GM18505 (cell line): ENCODE data around the gene GARIN6.
"Not testable (repeated sequence)": the region's sequence is repeated elsewhere in the genome, so short reads cannot be mapped to it uniquely, and the experiment has no call there.

Experiments
- ATAC-seq: cut with Tn5 transposase; IDR thresholded peaks from one replicate; pipeline ENCODE4 v1.9.1; 2021; ENCODE audit not compliant: unreplicated experiment
- POLR2A ChIP-seq: IDR thresholded peaks from 4 replicates; pipeline ENCODE4 v1.6.1; 2011; ENCODE audit warnings: borderline replicate concordance; ENCODE audit not compliant: insufficient read depth, insufficient read length; ENCODE audit errors: extremely low read depth

Gene GARIN6

GRCh38 chr12:99647453-99647852 lies at the start of gene GARIN6:
Gene GARIN6 (plus strand): TSS chr12:99647753. CDS start chr12:99648175, 422 bp downstream.
- no peak for ATAC-seq
- no peak for TF ChIP-seq POLR2A

DNA sequence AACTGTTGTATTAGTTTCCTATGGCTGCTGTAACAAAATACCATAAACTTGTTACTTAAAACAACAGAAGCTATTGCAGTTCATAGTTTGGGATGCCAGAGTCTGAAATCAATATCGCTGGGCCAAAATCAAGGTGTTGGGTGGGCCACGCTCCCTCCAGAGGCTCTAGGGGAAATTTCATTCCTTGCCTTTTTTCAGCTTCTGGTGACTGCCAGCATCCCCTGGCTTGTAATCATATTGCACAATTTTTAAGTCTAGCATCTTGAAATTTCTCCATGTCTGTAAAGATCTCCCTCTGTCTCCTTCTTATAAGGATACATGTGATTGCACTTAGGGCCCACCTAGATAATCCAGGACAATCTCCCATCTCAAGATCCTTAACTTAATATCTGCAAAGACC lies 48.8 kb upstream of the GARIN6 start:
- no peak for ATAC-seq
- TF ChIP-seq POLR2A = no peak

DNA sequence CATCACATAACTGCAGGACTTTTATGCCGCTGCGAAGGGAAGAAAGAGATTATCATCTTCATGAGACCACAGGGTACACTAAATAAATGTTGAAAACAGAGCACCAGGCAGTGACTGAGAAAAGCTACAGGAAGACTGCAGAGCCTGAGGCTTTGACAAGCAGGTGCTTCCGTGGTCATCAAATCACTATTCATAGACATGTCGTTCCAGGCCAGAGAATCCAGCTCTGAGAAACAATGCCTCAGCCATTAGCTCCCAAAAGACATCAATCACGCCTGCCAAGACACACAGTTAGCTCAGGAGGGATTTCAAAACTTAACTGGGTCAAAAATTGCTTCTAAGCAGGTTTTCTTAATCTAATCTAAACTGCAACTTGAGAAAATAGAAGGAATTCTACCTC lies 47.2 kb upstream of the GARIN6 start:
- TF ChIP-seq POLR2A = no peak
- peak; percentile 93 for ATAC-seq

- TF ChIP-seq POLR2A = no peak
Observed at GRCh38 chr12:99609455-99610181, 37.9 kb upstream of the GARIN6 start.

GRCh38 chr12:99611117-99611516 lies 36.4 kb upstream of the GARIN6 start:
- no peak for ATAC-seq
- TF ChIP-seq POLR2A = no peak

More at GRCh38 chr12:99609455-99610181, 37.9 kb upstream of the GARIN6 start:
- ATAC-seq = no peak

- ATAC-seq = no peak
- TF ChIP-seq POLR2A = no peak
Observed at GRCh38 chr12:99611599-99611998, 36.0 kb upstream of the GARIN6 start.

GRCh38 chr12:99618657-99619056 lies 28.9 kb upstream of the GARIN6 start:
- ATAC-seq = no peak
- no peak for TF ChIP-seq POLR2A

- no peak for TF ChIP-seq POLR2A
- peak; percentile 87 for ATAC-seq
Observed at GRCh38 chr12:99619389-99620158, 28.0 kb upstream of the GARIN6 start.

DNA sequence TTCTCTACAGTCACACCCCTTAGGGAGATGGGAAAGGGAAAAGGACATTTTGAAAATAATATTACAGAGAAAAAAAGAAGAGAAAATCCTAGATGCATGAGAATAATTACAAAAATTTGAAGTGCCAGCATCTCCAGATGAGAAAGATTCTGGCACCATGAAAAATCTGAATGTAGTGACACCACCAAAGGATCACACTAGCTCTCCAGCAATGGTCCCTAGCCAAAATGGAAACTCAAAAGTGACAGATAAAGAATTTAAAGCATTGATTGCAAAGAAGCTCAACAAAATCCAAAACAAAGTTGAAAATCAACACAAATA lies 27.4 kb upstream of the GARIN6 start:
- no peak for TF ChIP-seq POLR2A
- no peak for ATAC-seq

GRCh38 chr12:99624591-99624990 lies 23.0 kb upstream of the GARIN6 start:
- not testable (repeated sequence) for ATAC-seq

- no peak for ATAC-seq
Observed at GRCh38 chr12:99627459-99627858, 20.1 kb upstream of the GARIN6 start.

DNA sequence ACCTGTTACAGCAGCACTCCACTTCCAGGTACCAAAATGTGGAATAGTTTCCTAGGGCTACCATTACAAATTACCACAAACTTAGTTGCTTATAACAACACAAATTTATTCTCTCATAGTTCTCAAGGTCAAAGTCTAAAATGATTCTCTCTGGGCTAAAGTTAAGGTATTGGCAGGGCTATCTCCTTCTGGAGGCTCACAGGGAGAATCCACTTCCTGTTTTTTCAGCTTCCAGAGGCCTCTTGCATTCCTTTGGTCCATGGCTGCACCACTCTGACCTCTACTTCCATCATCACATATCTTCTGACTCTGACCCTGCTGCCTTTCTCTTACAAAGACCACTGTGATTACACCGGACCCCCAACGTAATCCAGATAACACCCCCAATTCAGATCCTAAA lies 2.9 kb upstream of the GARIN6 start:
- TF ChIP-seq POLR2A = no peak
- no peak for ATAC-seq

More at GRCh38 chr12:99627459-99627858, 20.1 kb upstream of the GARIN6 start:
- no peak for TF ChIP-seq POLR2A

- TF ChIP-seq POLR2A = no peak
Observed at GRCh38 chr12:99648183-99648582, 630 bp downstream of the GARIN6 start.

DNA sequence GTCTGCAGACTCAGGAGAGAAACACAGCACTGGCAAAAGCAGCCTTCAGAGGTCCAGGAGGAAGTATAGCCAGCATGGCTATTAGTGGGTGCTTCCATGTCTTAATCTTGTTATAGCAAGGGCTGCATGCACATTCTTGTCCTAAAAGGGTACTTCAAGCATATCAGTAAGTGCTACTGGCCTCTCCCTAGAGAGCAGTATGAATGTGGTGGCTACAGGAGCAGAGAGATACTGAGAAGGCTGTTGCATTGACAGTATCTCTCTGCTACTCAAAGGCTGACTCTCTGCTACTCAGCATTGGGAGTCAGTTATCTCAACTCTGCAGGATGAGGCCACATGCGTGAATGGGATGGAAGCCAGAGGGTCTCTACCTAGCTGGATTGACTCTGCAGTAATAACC lies 2.0 kb downstream of the GARIN6 start:
- no peak for ATAC-seq
- TF ChIP-seq POLR2A = no peak

More at GRCh38 chr12:99648183-99648582, 630 bp downstream of the GARIN6 start:
- no peak for ATAC-seq
